ENCODE measurements around the gene MAN2A2. TPM values are rescaled to one million over a fixed set of nuclear protein-coding genes. Genes with fewer than 3 reads are reported as not detected.
A peak's percentile ranks its signal among the peaks of the same experiment; 100 is the strongest.

MAN2A2 gene
- total RNA-seq, 1 donor from 2014 or later: 70.0 TPM

DNA sequence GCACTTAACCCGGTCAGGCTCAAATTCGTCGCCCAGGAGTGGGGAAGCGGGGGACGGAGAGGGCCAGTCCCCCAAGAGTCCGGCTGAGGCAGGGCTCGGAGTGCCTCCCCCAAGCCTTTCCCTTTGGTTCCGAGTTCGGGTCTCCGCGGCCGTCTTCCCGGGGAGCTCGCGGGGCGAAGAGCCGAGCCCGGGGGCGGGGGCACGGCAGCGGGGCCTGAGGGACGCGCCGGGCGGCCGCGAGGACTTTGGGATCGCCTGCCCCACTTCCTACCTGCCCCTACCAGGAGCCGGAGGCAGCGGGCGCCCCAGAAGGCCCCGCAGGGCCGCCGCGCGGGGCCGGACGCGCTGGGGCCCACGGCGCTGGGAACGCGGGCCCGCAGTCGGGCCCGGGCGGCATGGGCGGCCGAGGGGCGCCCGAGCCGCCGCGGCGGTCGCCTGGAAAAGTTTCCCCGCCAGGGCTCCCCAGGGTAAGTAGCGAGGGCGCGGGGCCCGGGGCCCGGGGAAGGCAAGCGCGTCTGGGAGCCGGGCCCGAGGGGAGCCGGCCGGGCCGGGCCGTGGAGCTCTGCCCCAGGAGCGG lies 31.9 kb upstream of the MAN2A2 start:
- Mint-ChIP-seq H3K36me3 (ENCODE audit: unreplicated experiment) (no peaks in the 10 kb centered on the region), H3K27ac (ENCODE audit: unreplicated experiment) (peak overlapping the region; percentile 96), H3K9me3 (ENCODE audit: unreplicated experiment) (no peaks in the 10 kb centered on the region), H3K4me1 (ENCODE audit: unreplicated experiment) (peaks cover 67% of the 10 kb centered on the region), H3K4me3 (ENCODE audit: unreplicated experiment) (peak overlapping the region; percentile 82), H3K27me3 (ENCODE audit: unreplicated experiment) (no peaks in the 10 kb centered on the region)
- DNase-seq (ENCODE audit: extremely low spot score, unreplicated experiment): no peak
- TF ChIP-seq, protein P1, sequence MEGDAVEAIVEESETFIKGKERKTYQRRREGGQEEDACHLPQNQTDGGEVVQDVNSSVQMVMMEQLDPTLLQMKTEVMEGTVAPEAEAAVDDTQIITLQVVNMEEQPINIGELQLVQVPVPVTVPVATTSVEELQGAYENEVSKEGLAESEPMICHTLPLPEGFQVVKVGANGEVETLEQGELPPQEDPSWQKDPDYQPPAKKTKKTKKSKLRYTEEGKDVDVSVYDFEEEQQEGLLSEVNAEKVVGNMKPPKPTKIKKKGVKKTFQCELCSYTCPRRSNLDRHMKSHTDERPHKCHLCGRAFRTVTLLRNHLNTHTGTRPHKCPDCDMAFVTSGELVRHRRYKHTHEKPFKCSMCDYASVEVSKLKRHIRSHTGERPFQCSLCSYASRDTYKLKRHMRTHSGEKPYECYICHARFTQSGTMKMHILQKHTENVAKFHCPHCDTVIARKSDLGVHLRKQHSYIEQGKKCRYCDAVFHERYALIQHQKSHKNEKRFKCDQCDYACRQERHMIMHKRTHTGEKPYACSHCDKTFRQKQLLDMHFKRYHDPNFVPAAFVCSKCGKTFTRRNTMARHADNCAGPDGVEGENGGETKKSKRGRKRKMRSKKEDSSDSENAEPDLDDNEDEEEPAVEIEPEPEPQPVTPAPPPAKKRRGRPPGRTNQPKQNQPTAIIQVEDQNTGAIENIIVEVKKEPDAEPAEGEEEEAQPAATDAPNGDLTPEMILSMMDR (IDR thresholded peaks at IDR 0.05): no peak

DNA sequence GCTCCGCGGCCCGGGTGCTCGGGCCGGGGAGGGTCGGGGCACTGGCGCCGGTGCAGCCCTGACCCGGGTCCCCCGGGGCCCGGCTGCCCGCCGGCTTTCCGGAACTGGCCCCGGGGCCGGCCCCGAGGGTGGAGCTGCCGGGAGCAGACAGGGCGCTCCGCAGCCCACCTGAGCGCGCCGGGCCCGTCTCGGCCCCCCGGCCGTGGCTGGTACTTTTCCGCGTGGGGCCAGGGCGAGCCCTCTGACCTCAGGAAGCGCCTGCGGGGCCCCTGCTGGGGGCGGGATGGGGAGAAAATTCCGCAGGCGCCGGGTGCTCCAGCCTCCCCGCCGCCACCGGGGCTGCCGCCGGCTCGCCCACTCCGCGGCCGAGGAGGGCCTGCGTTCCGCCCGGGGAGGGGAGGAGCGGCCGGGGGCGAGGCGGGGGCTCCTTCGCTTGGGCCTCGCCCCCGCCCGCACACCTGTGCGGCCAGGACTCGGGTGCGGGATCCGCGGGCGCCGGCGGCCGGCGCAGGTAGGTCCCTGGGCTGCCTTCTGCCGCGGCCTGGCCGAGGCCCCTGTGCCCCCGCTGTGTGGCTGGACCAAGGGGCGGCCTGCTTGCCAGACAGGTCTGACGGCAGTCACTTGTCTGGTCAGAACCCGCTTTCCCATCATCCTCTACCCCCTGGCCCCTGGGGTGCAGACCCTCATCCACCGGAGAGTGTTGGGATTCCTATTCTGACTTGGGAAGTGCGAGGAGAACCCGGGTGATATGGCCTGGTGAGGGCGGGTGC lies 31.2 kb upstream of the MAN2A2 start:
- no peaks in the 10 kb centered on the region for H3K9me3 Mint-ChIP-seq (ENCODE audit: unreplicated experiment)
- no peaks in the 10 kb centered on the region for H3K27me3 Mint-ChIP-seq (ENCODE audit: unreplicated experiment)
- peak overlapping the region; percentile 89 for H3K27ac Mint-ChIP-seq (ENCODE audit: unreplicated experiment)
- H3K36me3 Mint-ChIP-seq (ENCODE audit: unreplicated experiment): peaks cover 6% of the 10 kb centered on the region
- TF ChIP-seq, protein P1 (IDR thresholded peaks at IDR 0.05): no peak
- no peak for DNase-seq (ENCODE audit: extremely low spot score, unreplicated experiment)
- H3K4me1 Mint-ChIP-seq (ENCODE audit: unreplicated experiment): peaks cover 63% of the 10 kb centered on the region
- peak overlapping the region; percentile 81 for H3K4me3 Mint-ChIP-seq (ENCODE audit: unreplicated experiment)

DNA sequence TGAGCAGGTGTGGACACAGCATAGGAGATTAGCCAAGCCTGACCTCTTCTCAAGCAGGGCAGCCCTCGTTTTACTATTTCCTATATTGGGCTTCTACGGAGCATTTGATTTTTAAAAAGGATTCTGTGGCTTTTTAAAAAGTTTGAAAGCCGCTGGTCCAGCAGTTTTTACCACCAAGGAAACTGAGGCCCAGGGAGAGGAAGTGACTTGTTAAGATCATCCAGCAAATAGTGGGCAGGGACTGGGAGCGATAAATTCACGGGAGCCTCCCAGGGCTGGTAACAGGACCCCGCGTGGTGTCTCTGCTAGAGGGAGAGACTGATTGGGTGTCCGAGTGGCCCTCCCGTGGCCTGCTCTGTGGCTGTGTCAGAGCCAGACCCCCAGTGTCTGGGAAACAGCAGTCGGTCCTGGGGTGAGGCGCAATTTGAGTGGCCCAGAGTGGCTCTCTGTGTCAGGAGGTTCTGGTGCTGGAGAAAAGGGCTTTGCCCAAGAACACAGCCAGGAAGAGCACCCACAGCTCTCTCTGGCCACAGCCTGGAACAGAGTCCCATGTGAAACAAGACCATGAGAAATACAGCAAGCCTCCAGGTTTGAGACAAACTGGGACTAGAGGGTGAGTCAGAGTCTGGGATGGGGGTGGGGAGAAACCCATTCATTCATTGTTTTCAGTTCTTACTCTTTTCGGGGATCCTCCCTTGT lies 30.5 kb upstream of the MAN2A2 start:
- peak overlapping the region; percentile 81 for H3K4me3 Mint-ChIP-seq (ENCODE audit: unreplicated experiment)
- no peaks in the 10 kb centered on the region for H3K9me3 Mint-ChIP-seq (ENCODE audit: unreplicated experiment)
- TF ChIP-seq, protein P1 (IDR thresholded peaks at IDR 0.05): no peak
- peaks cover 59% of the 10 kb centered on the region for H3K4me1 Mint-ChIP-seq (ENCODE audit: unreplicated experiment)
- DNase-seq (ENCODE audit: extremely low spot score, unreplicated experiment): no peak
- peak overlapping the region; percentile 89 for H3K27ac Mint-ChIP-seq (ENCODE audit: unreplicated experiment)
- no peaks in the 10 kb centered on the region for H3K27me3 Mint-ChIP-seq (ENCODE audit: unreplicated experiment)
- H3K36me3 Mint-ChIP-seq (ENCODE audit: unreplicated experiment): peaks cover 14% of the 10 kb centered on the region

DNA sequence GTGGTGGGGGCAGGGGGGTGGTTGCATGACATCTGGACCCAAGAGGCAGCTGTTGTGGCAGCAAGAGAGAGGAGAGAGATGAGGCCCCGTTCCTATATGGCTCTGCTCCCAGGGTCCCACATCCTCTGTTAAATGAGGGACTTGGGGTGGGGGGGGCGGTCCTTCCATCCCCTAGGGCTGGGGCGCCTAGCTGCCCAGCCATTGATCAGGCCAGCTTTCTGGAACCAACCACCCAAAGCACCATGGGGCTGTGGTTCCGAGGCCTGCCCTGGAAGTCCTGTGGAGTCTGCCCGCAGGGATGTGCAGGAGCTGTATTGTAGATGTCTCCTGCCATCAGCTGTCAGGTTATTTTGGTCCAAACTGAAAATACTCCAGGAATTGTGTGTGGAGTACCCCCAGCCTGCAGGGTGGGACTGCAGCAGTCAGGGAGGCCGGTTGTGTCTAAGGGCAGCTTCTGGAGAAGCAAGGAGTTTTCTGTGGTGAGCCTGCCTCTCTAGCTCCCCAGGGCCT lies 29.6 kb upstream of the MAN2A2 start:
- peaks cover 50% of the 10 kb centered on the region for H3K4me1 Mint-ChIP-seq (ENCODE audit: unreplicated experiment)

More for the DNA sequence above, 29.6 kb upstream of the MAN2A2 start:
- Mint-ChIP-seq H3K27ac (ENCODE audit: unreplicated experiment) (peak overlapping the region; percentile 89), H3K9me3 (ENCODE audit: unreplicated experiment) (no peaks in the 10 kb centered on the region), H3K36me3 (ENCODE audit: unreplicated experiment) (peaks cover 23% of the 10 kb centered on the region), H3K27me3 (ENCODE audit: unreplicated experiment) (no peaks in the 10 kb centered on the region), H3K4me3 (ENCODE audit: unreplicated experiment) (peak overlapping the region; percentile 81)
- DNase-seq (ENCODE audit: extremely low spot score, unreplicated experiment): no peak
- TF ChIP-seq, protein P1 (IDR thresholded peaks at IDR 0.05): no peak

Measured in osteocyte (in vitro differentiated cells).